Right lobe of liver (tissue), 6 donors: ENCODE data around the gene OXA1L. TPM values are rescaled to one million over a fixed set of nuclear protein-coding genes. Genes with fewer than 3 reads are reported as not detected.
A peak's percentile ranks its signal among the peaks of the same experiment; 100 is the strongest.

ENCODE experiments used
- ATAC-seq, 4 donors: fragments of 200-7000 bp; cut with Tn5 transposase; one replicate each; pipeline ENCODE4 v1.9.1; 2020; ENCODE audit warnings: mild to moderate bottlenecking in 4 of 4, moderate library complexity in 4 of 4
- DNase-seq, 3 donors: peaks; one replicate each; pipeline ENCODE4 v3.0.0-alpha.2; 2020
- H3K27ac ChIP-seq, 3 donors: fragments of 200-600 bp; one replicate each; pipeline ENCODE4 v1.8.0; 2022
- H3K27me3 ChIP-seq, 2 donors: fragments of 200-600 bp; one replicate each; pipeline ENCODE4 v1.8.0; 2022
- H3K36me3 ChIP-seq, 4 donors: fragments of 200-600 bp; sonication (generic) in 1 of 4; one replicate each; pipeline versions ENCODE4 v1.5.1 to v1.8.0; 2017 to 2022; ENCODE audit warnings: control low read depth in 1 of 4
- H3K4me1 ChIP-seq, 4 donors: fragments of 200-600 bp; sonication (generic) in 1 of 4; one replicate each; pipeline versions ENCODE4 v1.5.1 to v1.8.0; 2017 to 2022; ENCODE audit warnings: control low read depth in 1 of 4
- H3K4me3 ChIP-seq, 3 donors: fragments of 200-600 bp; one replicate each; pipeline ENCODE4 v1.8.0; 2022
- H3K9me3 ChIP-seq, 4 donors: fragments of 200-600 bp; sonication (generic) in 1 of 4; one replicate each; pipeline versions ENCODE4 v1.5.1 to v1.8.0; 2017 to 2022; ENCODE audit warnings: control low read depth in 1 of 4
- CTCF ChIP-seq, 4 donors: fragments of 200-600 bp in 3 of 4; fragments of 450-650 bp in 1 of 4; IDR thresholded peaks; one replicate each; pipeline versions ENCODE4 v1.5.1 to v1.8.0; 2016 to 2022; ENCODE audit warnings: antibody characterized with exemption in 4 of 4, mild to moderate bottlenecking in 2 of 4
- POLR2A ChIP-seq: fragments of 450-650 bp; IDR thresholded peaks from one replicate; pipeline ENCODE4 v1.6.1; 2017; ENCODE audit warnings: antibody characterized with exemption, mild to moderate bottlenecking
- WGBS: methylation state at CpG from one replicate; pipeline ENCODE4 v1.1.6; 2018; ENCODE audit warnings: low coverage, low lambda C conversion rate; ENCODE audit not compliant: insufficient coverage; ENCODE audit errors: missing lambda C conversion rate; 5-methylcytosine and 5-hydroxymethylcytosine counted together
- intact Hi-C, 2 donors: fragments of 100-400 bp; cut with DNase I; formaldehyde crosslinking; loops; one replicate each; pipeline versions ENCODE4 v1.11.2 to v1.14.1; 2022
- total RNA-seq, 6 experiments: library from RNA; depleted of rRNA in 2 of 6; stranded (reverse); fragments of >200 nt in 2 of 6; fragmentation: NEBNext Ultra II Directional in 3 of 6; extraction: Animal tissue kit (Norgen Biotek cat#: 25700) in 3 of 6; gene quantifications; one replicate each; pipeline versions ENCODE4 v1.1.0 to v1.2.4, GENCODE V29; 2016 to 2023
- donor health status: DM: no; HTN: yes; CAD: no.
- donor health status: DM: no; HTN: no; CAD: no.
- donor health status: DM: no; HTN: no; CAD: no.
- donor health status: DM: no; HTN: yes; CAD: no.
- donor health status: DM: no; HTN: yes; CAD: no.

OXA1L gene
- total RNA-seq, 6 experiments from 2014 or later: 64.3 to 80.1 (median 72.3) TPM

GRCh38 chr14:22767323-22767589, 768 bp downstream of the OXA1L start:
- no peaks in the 10 kb centered on the region for H3K9me3 ChIP-seq
- no peaks in the 10 kb centered on the region for H3K27me3 ChIP-seq
- 5% methylated on average over 6 of the region's 6 CpGs for WGBS
- DNase-seq (no peak), ATAC-seq (no peak)
- peaks cover 0 to 14% (median 4%) of the 10 kb centered on the region in 4 donors for H3K4me1 ChIP-seq
- H3K4me3 ChIP-seq: peak overlapping the region; percentile 92 to 98 (median 93)
- intact Hi-C loops: no loop called here
- H3K36me3 ChIP-seq: peaks cover 6 to 31% (median 19%) of the 10 kb centered on the region in 4 donors
- TF ChIP-seq CTCF (IDR thresholded peaks at IDR 0.05) (no peak), POLR2A (no peak)
- H3K27ac ChIP-seq: peak overlapping the region; percentile 66 to 85 (median 67)

GRCh38 chr14:22768947-22769346, 2.5 kb downstream of the OXA1L start:
- no peak for TF ChIP-seq CTCF (IDR thresholded peaks at IDR 0.05)
- TF ChIP-seq POLR2A: no peak
- no peaks in the 10 kb centered on the region for H3K27me3 ChIP-seq
- no peaks in the 10 kb centered on the region for H3K9me3 ChIP-seq
- 91% methylated on average over 4 of the region's 4 CpGs for WGBS
- no peak for ATAC-seq
- no peak for DNase-seq
- peaks cover 0 to 14% (median 4%) of the 10 kb centered on the region in 4 donors for H3K4me1 ChIP-seq
- intact Hi-C loops: no loop called here
- no peak overlapping the region for H3K4me3 ChIP-seq
- peaks cover 6 to 42% (median 20%) of the 10 kb centered on the region in 4 donors for H3K36me3 ChIP-seq
- H3K27ac ChIP-seq: no peak overlapping the region

DNA sequence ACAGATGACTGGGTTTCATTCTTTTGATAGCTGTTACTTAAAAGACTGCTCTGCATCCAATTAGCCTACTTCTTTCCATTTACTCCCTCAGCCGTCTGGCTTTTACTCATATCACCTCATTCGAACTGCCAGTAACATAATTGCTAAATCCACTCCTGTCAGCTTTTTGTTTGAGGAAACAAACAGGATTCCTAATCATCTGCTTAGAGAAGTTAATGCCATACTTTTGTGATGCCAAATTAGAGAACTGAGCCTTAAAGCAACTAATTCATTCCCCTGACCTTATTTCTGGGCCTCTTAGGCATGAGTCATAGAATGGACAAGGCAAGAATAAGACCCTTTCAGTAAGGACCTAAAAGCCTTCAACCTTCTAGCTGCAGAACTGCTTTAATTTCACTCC, 2.9 kb downstream of the OXA1L start:
- intact Hi-C loops: no loop called here
- DNase-seq (no peak), ATAC-seq (no peak)
- H3K4me3 ChIP-seq: no peak overlapping the region
- H3K27me3 ChIP-seq: no peaks in the 10 kb centered on the region
- H3K27ac ChIP-seq: no peak overlapping the region
- H3K36me3 ChIP-seq: peaks cover 6 to 43% (median 22%) of the 10 kb centered on the region in 4 donors
- WGBS: 84% methylated on average over 2 of the region's 2 CpGs
- no peaks in the 10 kb centered on the region for H3K9me3 ChIP-seq
- no peak for TF ChIP-seq POLR2A
- TF ChIP-seq CTCF (IDR thresholded peaks at IDR 0.05): no peak
- H3K4me1 ChIP-seq: peaks cover 0 to 14% (median 4%) of the 10 kb centered on the region in 4 donors

GRCh38 chr14:22770481-22771187, 4.1 kb downstream of the OXA1L start:
- peak in 1 of 3 donors; percentile 36 for DNase-seq
- Histone ChIP-seq H3K4me3 (no peak overlapping the region), H3K9me3 (no peaks in the 10 kb centered on the region), H3K27me3 (no peaks in the 10 kb centered on the region), H3K27ac (no peak overlapping the region), H3K36me3 (peaks cover 6 to 43% (median 23%) of the 10 kb centered on the region in 4 donors), H3K4me1 (peaks cover 0 to 11% (median 4%) of the 10 kb centered on the region in 4 donors)
- TF ChIP-seq CTCF (IDR thresholded peaks at IDR 0.05): no peak
- no peak for TF ChIP-seq POLR2A
- WGBS: 78% methylated on average over 5 of the region's 8 CpGs
- intact Hi-C loops: no loop called here
- ATAC-seq: no peak
